ENCODE data around the gene GNAI2.

The GNAI2 gene

GRCh38 chr3:50297896-50298725 lies 62.1 kb downstream of the GNAI2 start:
- 0 out of 2 replicates have a peak, but pooled peaks have one; percentile 17 for TF ChIP-seq CTCF (IDR thresholded peaks at IDR 0.05; ENCODE audit: borderline replicate concordance, insufficient read depth, low read depth, low read length)
- H3K4me3 ChIP-seq (ENCODE audit: low read depth, low read length) = peak overlapping the region; percentile 74

GRCh38 chr3:50298836-50299637 lies 63.0 kb downstream of the GNAI2 start, which contains the start of the genes HYAL3 and NAA80:
TSS of gene HYAL3 (minus strand) at chr3:50299405. CDS start at chr3:50295602, 3,803 bp downstream.
TSS of gene NAA80 (minus strand) at chr3:50299405. CDS start at chr3:50297463, 1,942 bp downstream.
- TF ChIP-seq CTCF (IDR thresholded peaks at IDR 0.05; ENCODE audit: borderline replicate concordance, insufficient read depth, low read depth, low read length) = peak; percentile 42
- peak within 1 kb of the TSS; percentile 74 for H3K4me3 ChIP-seq (ENCODE audit: low read depth, low read length)

- no peak for TF ChIP-seq CTCF (IDR thresholded peaks at IDR 0.05; ENCODE audit: borderline replicate concordance, insufficient read depth, low read depth, low read length)
Observed at GRCh38 chr3:50299638-50299928, 63.6 kb downstream of the GNAI2 start.

GRCh38 chr3:50299929-50300680 lies 64.1 kb downstream of the GNAI2 start:
- peak overlapping the region; percentile 55 for H3K4me3 ChIP-seq (ENCODE audit: low read depth, low read length)
- TF ChIP-seq CTCF (IDR thresholded peaks at IDR 0.05; ENCODE audit: borderline replicate concordance, insufficient read depth, low read depth, low read length) = no peak

More at GRCh38 chr3:50299638-50299928, 63.6 kb downstream of the GNAI2 start:
- peak overlapping the region; percentile 55 for H3K4me3 ChIP-seq (ENCODE audit: low read depth, low read length)

- no peak for TF ChIP-seq CTCF (IDR thresholded peaks at IDR 0.05; ENCODE audit: borderline replicate concordance, insufficient read depth, low read depth, low read length)
- no peak overlapping the region for H3K4me3 ChIP-seq (ENCODE audit: low read depth, low read length)
Observed at GRCh38 chr3:50300681-50301254, 64.8 kb downstream of the GNAI2 start.

GRCh38 chr3:50302095-50303012 lies 66.3 kb downstream of the GNAI2 start:
- no peak for TF ChIP-seq CTCF (IDR thresholded peaks at IDR 0.05; ENCODE audit: borderline replicate concordance, insufficient read depth, low read depth, low read length)
- no peak overlapping the region for H3K4me3 ChIP-seq (ENCODE audit: low read depth, low read length)

Measured in GM12875 (cell line).